Measurements from ENCODE around the gene HBS1L.

GRCh38 chr6:135046912-135047311 lies 7.7 kb downstream of the HBS1L start:
- no peak for TF ChIP-seq GATA3 (IDR thresholded peaks at IDR 0.05; ENCODE audit: low read depth, low read length)
- TF ChIP-seq GATA2 (IDR thresholded peaks at IDR 0.05; ENCODE audit: low read depth, low read length) = no peak
